ENCODE data around the gene OR5I1.
"Not testable (repeated sequence)": the region's sequence is repeated elsewhere in the genome, so short reads cannot be mapped to it uniquely, and the experiment has no call there.

The OR5I1 gene

GRCh38 chr11:55936300-55936699 is at the start of gene OR5I1:
OR5I1 (minus strand) TSS chr11:55936400; CDS start chr11:55936400, 0 bp downstream.
- DNase-seq (ENCODE audit: low spot score), result no peak

DNA sequence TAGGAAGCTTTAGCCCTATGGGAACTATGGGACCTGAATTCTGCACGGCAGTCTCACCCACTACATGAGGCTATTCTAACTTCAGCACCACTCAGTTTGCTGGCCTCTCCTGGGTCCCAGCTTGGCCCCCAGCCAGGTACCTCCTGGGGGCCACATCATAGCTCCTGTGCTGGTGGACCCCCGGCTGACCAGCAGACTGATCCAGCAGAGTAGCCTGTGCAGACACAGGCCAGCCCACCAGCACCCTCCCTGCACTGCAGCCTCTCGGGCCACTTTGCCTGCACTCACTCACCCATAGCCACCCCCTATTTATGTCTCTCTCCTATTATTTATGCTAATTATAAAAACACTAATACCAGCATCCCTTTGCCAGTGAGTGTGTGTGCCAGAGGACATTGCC is 34.7 kb upstream of the OR5I1 start:
- no peak for DNase-seq (ENCODE audit: low spot score)

DNA sequence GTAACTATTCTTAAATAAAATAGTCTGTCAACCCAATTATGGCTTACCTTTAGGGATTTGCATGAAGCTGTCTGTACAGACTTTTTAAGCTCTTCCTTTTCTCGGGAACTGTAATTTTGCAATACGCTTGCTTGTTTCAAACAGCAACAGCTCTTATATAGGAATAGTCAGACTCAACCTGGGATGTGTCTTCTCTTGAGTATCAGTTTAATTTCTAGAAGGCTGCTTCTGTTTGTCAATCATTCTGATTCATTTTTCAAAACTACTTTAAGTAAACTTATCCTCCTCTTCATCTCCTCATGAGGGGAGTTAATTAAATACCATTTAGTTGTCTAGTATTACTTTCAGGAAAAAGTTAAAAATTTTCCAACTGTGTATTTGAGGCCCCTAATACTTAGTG is 33.6 kb upstream of the OR5I1 start, which contains the start of gene OR10AG1:
Gene OR10AG1, minus strand, starts transcription at position 101 of the 400 bp plus-strand sequence. Its CDS starts 38 bp downstream, at position 63.
- no peak for DNase-seq (ENCODE audit: low spot score)

DNA sequence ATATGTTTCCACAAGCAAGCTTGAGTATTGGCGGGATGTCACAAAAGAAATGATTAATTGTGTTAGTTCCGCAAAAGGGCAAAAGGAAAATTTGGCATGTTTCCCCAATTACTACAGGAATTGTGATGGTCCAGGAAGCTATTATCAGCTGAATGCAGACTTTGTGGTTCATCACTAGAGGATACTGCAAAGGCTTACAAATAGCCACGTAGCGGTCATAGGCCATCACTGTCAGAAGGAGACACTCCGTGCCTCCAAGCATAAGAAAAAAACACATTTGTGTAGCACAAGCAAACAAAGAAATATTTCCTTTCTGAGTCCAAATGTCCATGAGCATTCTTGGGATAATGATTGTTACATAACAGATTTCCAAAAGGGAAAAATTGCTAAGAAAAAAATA is 31.7 kb upstream of the OR5I1 start:
- DNase-seq (ENCODE audit: low spot score), result no peak

- DNase-seq (ENCODE audit: low spot score), result no peak
Measured at GRCh38 chr11:55966391-55966790, 30.2 kb upstream of the OR5I1 start.

- no peak for DNase-seq (ENCODE audit: low spot score)
Measured at GRCh38 chr11:55956521-55956920, 20.3 kb upstream of the OR5I1 start.

GRCh38 chr11:55949330-55949729 is 13.1 kb upstream of the OR5I1 start:
- DNase-seq (ENCODE audit: low spot score), result no peak

- DNase-seq (ENCODE audit: low spot score), result no peak
Measured at GRCh38 chr11:55942785-55943392, 6.7 kb upstream of the OR5I1 start.

DNA sequence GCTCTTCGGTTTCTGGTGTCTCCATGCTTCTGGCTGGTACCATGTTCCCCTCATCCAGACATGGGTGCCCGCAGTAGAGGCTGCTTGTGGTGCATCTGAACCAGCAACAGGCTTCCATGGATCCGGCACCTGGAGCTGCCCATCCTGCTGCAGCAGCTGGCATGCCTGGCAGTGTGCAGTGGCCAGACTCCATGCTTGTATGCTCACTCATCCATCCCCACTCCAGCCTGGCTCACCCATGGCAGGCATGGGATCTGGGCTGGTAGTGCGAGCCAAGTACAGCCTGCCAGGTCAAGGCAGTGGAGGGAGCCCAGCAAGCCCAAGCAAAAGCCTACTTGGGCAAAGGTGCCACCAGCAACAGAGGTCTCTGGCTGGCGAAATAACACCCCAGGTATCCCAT is 15.7 kb downstream of the OR5I1 start:
- DNase-seq (ENCODE audit: low spot score), result no peak

- DNase-seq (ENCODE audit: low spot score), result no peak
Measured at GRCh38 chr11:55914482-55914881, 21.7 kb downstream of the OR5I1 start, which contains the start of gene OR5W2. OR5W2 (minus strand) TSS chr11:55914582; CDS start chr11:55914582, 0 bp downstream.

- no peak for DNase-seq (ENCODE audit: low spot score)
Measured at GRCh38 chr11:55902308-55902707, 33.9 kb downstream of the OR5I1 start.

DNA sequence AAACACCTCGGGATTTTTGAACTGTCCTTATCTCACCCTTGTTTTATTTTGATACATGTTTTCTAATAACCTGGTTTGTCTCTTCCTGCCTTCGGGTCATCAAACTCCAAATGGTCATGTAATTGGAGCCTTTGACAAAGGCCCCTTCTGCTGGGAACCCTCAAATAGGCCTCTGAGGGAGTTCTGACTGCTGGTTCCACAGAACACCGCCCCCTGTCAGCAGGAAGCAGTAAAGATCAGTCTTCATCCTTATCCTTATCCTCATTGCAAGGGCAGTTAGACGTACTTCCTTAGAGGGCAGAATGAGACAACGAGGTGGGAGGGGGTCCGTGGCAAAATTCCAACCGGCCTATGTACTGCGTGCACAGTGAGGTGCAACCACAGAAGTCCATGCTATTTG is 41.0 kb downstream of the OR5I1 start:
- DNase-seq (ENCODE audit: low spot score), result no peak

DNA sequence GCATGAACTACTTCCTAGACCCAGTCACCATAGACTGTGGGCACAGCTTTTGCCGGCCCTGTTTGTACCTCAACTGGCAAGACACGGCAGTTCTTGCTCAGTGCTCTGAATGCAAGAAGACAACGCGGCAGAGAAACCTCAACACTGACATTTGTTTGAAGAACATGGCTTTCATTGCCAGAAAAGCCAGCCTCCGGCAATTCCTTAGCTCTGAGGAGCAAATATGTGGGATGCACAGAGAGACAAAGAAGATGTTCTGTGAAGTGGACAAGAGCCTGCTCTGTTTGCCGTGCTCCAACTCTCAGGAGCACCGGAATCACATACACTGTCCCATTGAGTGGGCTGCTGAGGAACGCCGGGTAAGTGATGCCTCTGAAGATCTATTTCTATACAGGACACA is 50.7 kb downstream of the OR5I1 start:
- DNase-seq (ENCODE audit: low spot score), result not testable (repeated sequence)

Data from ecto neural progenitor cell (in vitro differentiated cells).